IPS-18a (cell line): ENCODE data around the gene WTAP.
A peak's percentile ranks its signal among the peaks of the same experiment; 100 is the strongest.
"Not testable (repeated sequence)": the region's sequence is repeated elsewhere in the genome, so short reads cannot be mapped to it uniquely, and the experiment has no call there.

Source experiments
- H3K27ac ChIP-seq: one replicate; pipeline ENCODE4 v1.5.1; 2013; ENCODE audit warnings: low read length
- H3K27me3 ChIP-seq: one replicate; pipeline ENCODE4 v1.6.1; 2013; ENCODE audit warnings: mild to moderate bottlenecking, low read length; ENCODE audit not compliant: control insufficient read depth, insufficient read depth
- H3K36me3 ChIP-seq: one replicate; pipeline ENCODE4 v1.6.1; 2013; ENCODE audit warnings: low read depth, low read length; ENCODE audit not compliant: control insufficient read depth
- H3K4me1 ChIP-seq: one replicate; pipeline ENCODE4 v1.6.1; 2013; ENCODE audit warnings: low read depth, low read length; ENCODE audit not compliant: control insufficient read depth
- H3K4me3 ChIP-seq: one replicate; pipeline ENCODE4 v1.5.1; 2013; ENCODE audit warnings: low read length
- H3K9ac ChIP-seq: one replicate; pipeline ENCODE4 v1.6.1; 2013; ENCODE audit warnings: mild to moderate bottlenecking, low read length, moderate library complexity
- H3K9me3 ChIP-seq: one replicate; pipeline ENCODE4 v1.6.1; 2013; ENCODE audit warnings: low read depth, low read length; ENCODE audit not compliant: control insufficient read depth

The WTAP gene

DNA sequence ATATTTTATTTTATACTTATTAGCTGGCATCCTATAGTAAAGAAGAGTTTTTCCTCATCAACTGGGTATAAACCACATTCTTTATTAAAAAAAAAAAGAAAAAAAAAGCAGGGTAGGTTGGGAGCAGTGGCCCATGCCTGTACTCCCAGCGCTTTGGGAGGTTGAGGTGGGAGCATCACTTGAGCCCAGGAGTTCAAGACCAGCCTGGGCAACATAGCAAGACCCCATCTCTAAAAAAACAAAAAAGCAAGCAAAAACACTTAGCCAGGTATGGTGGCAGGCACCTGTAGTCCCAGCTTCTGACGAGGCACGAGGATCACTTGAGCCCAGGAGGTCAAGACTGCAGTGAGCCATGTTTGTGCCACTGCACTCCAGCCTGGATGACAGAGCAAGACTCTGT, 5.3 kb upstream of the WTAP start:
- H3K4me3 ChIP-seq, H3K9me3 ChIP-seq, H3K4me1 ChIP-seq, H3K36me3 ChIP-seq, H3K27me3 ChIP-seq, H3K9ac ChIP-seq, H3K27ac ChIP-seq: not testable (repeated sequence)

DNA sequence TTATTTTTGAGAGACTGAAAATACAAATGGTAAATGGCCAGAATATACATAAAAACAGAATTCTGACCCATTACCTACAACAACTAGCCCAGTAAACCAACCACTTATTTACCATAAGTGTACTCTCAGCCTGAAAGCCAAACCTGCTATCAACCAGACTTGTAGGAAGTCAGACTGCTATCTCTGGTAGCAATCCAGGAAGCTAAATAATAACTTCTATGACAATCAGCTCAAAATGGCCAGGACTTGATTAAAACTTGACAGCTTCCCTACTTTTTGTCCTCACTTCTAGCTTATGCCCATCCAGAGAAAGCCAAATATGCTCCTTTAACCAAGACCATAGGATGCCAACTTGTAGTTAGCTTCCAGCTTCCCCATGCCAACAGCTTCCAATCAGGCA, 4.7 kb upstream of the WTAP start:
- H3K9me3 ChIP-seq = no peaks in the 10 kb centered on the region
- H3K27ac ChIP-seq = no peak overlapping the region
- peaks cover 4% of the 10 kb centered on the region for H3K4me1 ChIP-seq
- H3K36me3 ChIP-seq = no peaks in the 10 kb centered on the region
- no peaks in the 10 kb centered on the region for H3K27me3 ChIP-seq
- no peak overlapping the region for H3K9ac ChIP-seq
- no peak overlapping the region for H3K4me3 ChIP-seq

DNA sequence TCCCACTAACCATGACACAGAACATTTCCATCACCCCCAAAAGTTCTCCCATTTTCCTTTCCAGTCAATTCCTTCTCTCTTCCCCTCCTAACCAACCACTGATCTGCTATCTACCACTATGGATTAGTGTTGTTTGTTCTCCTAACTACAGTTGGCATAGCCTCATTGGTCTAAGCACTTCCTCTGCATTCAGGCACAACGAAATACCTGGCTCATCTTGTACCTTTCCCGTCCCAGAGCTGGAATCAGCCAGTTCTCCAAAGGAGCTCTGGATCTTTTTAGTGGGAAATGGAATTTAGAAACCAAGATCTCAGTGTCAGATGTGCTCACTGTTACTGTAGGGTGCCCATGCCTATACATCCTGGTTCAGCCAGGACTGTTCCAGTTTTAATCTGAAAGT, 4.0 kb upstream of the WTAP start:
- H3K4me3 ChIP-seq = no peak overlapping the region
- no peaks in the 10 kb centered on the region for H3K27me3 ChIP-seq
- H3K4me1 ChIP-seq = peaks cover 4% of the 10 kb centered on the region
- H3K27ac ChIP-seq = no peak overlapping the region
- H3K36me3 ChIP-seq = no peaks in the 10 kb centered on the region
- no peak overlapping the region for H3K9ac ChIP-seq
- no peaks in the 10 kb centered on the region for H3K9me3 ChIP-seq

DNA sequence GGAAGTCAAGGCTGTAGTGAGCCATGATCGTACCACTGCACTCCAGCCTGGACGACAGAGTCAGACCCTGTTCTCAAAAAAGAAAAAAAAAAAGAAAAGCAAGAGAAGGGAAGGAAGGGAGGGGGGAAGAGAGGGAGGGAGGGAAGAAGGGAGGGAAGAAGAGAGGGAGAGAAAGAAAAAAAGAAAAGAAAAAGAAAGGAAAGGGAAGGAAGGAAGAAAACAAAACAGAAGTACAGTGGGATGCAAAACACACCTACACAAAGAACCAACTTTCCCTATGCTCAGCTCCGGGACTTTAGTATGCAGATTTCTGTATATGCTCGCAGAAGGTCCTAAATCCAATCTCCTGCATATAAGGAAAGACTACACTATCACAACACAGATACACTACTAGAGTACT, 2.5 kb upstream of the WTAP start:
- H3K36me3 ChIP-seq = no peaks in the 10 kb centered on the region
- no peak overlapping the region for H3K27ac ChIP-seq
- no peak overlapping the region for H3K4me3 ChIP-seq
- H3K4me1 ChIP-seq = peaks cover 10% of the 10 kb centered on the region
- no peaks in the 10 kb centered on the region for H3K9me3 ChIP-seq
- no peaks in the 10 kb centered on the region for H3K27me3 ChIP-seq
- H3K9ac ChIP-seq = no peak overlapping the region

DNA sequence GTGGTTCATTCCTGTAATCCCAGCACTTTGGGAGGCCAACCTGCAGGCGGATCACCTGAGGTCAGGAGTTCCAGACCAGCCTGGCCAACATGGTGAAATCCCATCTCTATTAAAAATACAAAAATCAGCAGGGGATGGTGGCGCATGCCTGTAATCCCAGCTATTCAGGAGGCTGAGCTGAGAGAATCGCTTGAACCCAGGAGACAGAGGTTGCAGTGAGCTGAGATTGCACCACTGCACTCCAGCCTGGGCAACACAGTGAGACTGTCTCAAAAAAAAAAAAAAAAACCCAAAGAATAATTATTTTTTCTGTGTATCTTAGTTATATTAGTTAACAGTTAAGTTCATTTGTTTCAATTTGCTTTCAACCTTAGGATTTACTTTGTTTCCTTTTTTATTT, 2.1 kb upstream of the WTAP start:
- not testable (repeated sequence) for H3K4me3 ChIP-seq, H3K9me3 ChIP-seq, H3K27me3 ChIP-seq, H3K36me3 ChIP-seq, H3K27ac ChIP-seq
- Histone ChIP-seq H3K9ac (peak overlapping the region; percentile 98), H3K4me1 (peaks cover 13% of the 10 kb centered on the region)

DNA sequence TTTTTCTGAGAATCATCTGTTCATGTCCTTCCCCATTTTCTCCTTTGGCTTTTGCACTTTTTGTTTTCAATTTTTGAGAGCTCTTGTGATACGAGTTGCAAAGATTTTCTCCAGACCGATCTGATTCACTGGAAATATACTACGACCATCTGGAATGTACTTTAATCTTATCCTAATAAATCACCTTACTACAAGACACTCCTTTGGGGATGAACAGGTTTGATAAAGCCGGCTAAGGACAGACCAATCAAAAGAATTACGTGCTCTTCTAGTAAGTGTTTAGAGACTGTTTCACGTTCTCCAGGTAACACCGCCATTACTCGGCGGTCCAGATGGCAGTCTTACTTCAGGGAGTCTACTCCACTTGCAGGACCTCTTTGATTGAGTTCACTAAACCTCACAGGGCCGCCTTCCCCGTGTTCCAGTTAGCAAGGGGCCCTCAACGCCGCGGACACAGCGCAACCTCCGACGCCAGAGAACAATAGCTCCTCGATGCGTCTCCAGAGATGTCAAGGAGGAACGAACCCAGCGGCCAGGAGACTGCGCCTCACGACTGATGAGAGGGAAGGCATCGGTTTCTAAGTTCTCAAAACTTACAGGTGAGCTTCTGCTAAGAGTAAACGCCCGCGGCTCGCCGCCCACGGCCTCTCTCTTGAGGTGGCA, 920 bp upstream of the WTAP start:
- Histone ChIP-seq H3K9me3 (no peaks in the 10 kb centered on the region), H3K27me3 (no peaks in the 10 kb centered on the region), H3K4me3 (peak overlapping the region; percentile 99), H3K9ac (peak overlapping the region; percentile 98), H3K27ac (peak overlapping the region; percentile 98), H3K36me3 (peaks cover 6% of the 10 kb centered on the region), H3K4me1 (peaks cover 15% of the 10 kb centered on the region)

DNA sequence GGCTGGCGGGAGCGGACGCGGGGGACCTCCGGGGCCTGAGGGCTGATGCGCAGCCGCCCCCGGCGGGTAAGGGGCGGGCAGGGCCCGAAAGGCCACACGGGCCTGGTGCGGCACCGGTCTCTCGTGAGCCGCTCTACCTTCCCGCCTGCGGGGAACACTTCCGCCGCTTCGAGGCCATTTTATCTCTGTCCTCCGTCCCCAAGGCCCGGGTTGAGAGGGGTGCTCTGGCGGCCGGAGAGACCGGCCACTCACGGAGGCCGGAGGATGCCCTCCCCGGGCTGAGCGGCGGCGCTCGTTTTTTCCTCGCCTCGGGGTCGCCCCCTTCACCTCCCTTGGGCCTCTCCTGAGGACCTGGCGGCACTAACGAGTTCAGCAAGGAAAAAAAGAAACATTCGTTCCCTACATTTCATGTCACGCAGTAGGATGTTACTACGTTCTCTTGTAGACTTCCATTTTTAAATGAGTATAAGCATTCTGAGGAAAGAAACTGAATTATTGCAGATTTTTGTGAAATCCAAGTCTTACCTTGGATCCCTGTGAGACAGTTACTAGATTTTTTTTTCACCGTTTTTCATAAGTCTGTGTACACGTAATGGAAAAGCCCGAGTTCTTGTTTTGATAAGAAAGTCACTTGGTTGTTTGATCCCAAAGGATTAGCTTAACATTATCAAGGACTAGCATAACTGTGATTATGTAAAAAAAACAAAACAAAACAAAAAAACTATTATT, 575 bp downstream of the WTAP start:
- peak overlapping the region; percentile 99 for H3K4me3 ChIP-seq
- peaks cover 8% of the 10 kb centered on the region for H3K36me3 ChIP-seq
- no peaks in the 10 kb centered on the region for H3K27me3 ChIP-seq
- no peaks in the 10 kb centered on the region for H3K9me3 ChIP-seq
- H3K27ac ChIP-seq = peak overlapping the region; percentile 91
- peak overlapping the region; percentile 98 for H3K9ac ChIP-seq
- peaks cover 15% of the 10 kb centered on the region for H3K4me1 ChIP-seq

DNA sequence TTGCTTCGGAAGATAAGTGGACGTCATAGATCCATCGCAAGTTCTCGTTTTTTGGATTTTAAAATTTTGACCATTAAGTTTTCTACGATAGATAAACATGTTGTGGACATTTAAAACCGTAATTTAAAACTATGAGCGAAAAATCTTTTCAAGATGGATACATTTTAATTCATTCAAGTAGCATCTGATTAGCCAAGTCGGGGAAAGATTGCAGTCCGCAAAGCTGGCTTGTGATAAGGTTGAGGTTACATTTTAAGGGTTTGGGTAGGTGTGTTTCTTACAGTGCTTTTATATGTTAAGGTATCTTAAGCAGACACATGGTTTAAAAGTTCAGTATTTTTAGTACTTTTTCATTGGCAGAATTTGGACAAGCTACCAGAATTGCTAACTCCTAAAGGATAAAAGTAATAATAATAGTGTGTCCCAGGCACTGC, 1.2 kb downstream of the WTAP start:
- Histone ChIP-seq H3K4me3 (peak overlapping the region; percentile 99), H3K27ac (no peak overlapping the region), H3K9me3 (no peaks in the 10 kb centered on the region), H3K9ac (peak overlapping the region; percentile 98), H3K27me3 (no peaks in the 10 kb centered on the region), H3K4me1 (peaks cover 15% of the 10 kb centered on the region), H3K36me3 (peaks cover 8% of the 10 kb centered on the region)

DNA sequence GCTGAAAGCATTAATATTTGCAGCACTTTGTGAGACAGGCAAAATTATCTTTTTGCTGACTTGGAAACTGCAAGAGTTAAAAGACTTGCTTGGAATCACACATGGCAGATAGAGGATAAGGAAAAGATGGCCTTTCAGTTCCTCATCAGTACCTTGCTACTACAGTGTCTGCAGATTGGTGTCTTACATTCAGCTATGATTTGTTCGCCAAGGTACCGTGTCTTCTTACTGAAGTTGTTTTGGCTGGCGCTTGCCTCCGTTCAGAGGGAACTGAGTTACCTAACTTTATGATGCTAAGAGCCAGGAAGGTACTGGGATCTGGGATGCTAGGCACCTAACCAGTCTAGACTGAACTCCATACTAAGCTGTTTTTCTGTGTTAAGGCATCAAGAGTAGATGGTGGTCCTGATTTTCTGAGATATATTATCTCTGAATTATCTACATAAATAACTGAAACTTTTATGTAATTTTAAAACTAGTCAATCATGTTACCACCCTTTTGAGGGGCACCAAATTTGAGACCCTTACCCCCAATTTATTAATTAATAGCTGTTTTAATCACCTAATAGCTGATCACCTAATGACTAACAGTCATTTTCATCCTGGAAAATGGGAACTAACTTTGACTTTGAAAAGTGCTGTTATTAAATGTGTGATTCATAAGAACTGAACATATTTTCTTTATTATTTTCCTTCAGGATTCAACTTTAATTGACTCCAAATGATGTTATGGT, 2.5 kb downstream of the WTAP start:
- peak overlapping the region; percentile 99 for H3K4me3 ChIP-seq
- no peaks in the 10 kb centered on the region for H3K9me3 ChIP-seq
- H3K27me3 ChIP-seq = no peaks in the 10 kb centered on the region
- H3K36me3 ChIP-seq = peaks cover 8% of the 10 kb centered on the region
- peak overlapping the region; percentile 98 for H3K9ac ChIP-seq
- peaks cover 15% of the 10 kb centered on the region for H3K4me1 ChIP-seq
- H3K27ac ChIP-seq = no peak overlapping the region

DNA sequence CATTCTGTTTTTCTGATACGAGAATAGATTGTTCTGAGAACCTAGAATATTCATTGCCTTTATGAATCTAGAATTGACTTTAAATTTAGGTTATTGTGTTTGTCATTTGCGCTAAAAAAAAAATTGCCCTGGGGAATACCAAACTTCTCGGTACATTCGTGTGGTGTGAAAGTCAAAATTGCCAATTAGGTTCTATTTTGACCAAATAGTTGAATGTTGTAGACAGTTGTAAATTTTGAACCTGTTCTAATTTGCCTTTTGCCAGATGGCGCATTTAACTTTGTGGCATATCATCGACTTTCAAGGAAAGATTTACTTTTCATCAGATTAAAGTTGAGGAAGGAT, 3.0 kb downstream of the WTAP start:
- H3K4me1 ChIP-seq = peaks cover 15% of the 10 kb centered on the region
- H3K9me3 ChIP-seq = no peaks in the 10 kb centered on the region
- H3K36me3 ChIP-seq = peaks cover 8% of the 10 kb centered on the region
- no peak overlapping the region for H3K27ac ChIP-seq
- H3K9ac ChIP-seq = no peak overlapping the region
- peak overlapping the region; percentile 99 for H3K4me3 ChIP-seq
- no peaks in the 10 kb centered on the region for H3K27me3 ChIP-seq

DNA sequence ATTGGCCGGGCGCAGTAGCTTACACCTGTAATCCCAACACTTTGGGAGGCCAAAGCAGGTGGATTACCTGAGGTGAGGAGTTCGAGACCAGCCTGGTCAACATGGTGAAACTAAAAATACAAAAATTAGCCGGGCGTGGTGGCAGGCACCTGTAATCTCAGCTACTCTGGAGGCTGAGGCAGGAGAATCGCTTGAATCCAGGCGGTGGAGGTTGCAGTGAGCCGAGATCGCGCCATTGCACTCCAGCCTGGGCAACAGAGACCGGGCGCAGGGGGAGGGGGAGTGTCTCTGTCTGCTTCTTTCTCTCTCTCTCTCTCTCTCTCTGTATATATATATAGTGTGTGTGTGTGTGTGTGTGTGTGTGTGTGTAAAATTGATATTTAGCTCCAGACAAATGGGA, 5.2 kb downstream of the WTAP start:
- not testable (repeated sequence) for H3K27me3 ChIP-seq, H3K27ac ChIP-seq, H3K4me3 ChIP-seq, H3K9ac ChIP-seq, H3K9me3 ChIP-seq
- Histone ChIP-seq H3K4me1 (peaks cover 12% of the 10 kb centered on the region), H3K36me3 (peaks cover 16% of the 10 kb centered on the region)
